ENCODE data around the gene GHR.

GRCh38 chr5:42487077-42487476 lies 63.8 kb downstream of the GHR start:
- TF ChIP-seq ZNF670 (tag by site-specific recombination; IDR thresholded peaks at IDR 0.05; ENCODE audit: low read depth): no peak
- no peak for TF ChIP-seq CTCF (tag by site-specific recombination; IDR thresholded peaks at IDR 0.05)
- TF ChIP-seq ZNF580 (tag by site-specific recombination; IDR thresholded peaks at IDR 0.05): no peak
- TF ChIP-seq ZFP37 (tag by site-specific recombination; IDR thresholded peaks at IDR 0.05): no peak
- no peak for TF ChIP-seq ZNF350 (tag by site-specific recombination; IDR thresholded peaks at IDR 0.05)
- TF ChIP-seq ZNF311 (tag by site-specific recombination; IDR thresholded peaks at IDR 0.05; ENCODE audit: borderline replicate concordance): no peak
- TF ChIP-seq OSR2 (tag by site-specific recombination; IDR thresholded peaks at IDR 0.05): no peak
- TF ChIP-seq ZNF785 (tag by site-specific recombination; IDR thresholded peaks at IDR 0.05): no peak
- no peak for TF ChIP-seq ZNF423 (tag by site-specific recombination; IDR thresholded peaks at IDR 0.05)
- TF ChIP-seq ZNF768 (tag by site-specific recombination; IDR thresholded peaks at IDR 0.05): no peak
